G401.6 (cell line): ENCODE data around the gene ANTKMT.

Source experiments
- FAIRE-seq: peaks from 2 replicates; lab custom pipeline; 2012; peaks lifted over from hg19 to GRCh38; lab: Jason Lieb, UNC

The ANTKMT gene

DNA sequence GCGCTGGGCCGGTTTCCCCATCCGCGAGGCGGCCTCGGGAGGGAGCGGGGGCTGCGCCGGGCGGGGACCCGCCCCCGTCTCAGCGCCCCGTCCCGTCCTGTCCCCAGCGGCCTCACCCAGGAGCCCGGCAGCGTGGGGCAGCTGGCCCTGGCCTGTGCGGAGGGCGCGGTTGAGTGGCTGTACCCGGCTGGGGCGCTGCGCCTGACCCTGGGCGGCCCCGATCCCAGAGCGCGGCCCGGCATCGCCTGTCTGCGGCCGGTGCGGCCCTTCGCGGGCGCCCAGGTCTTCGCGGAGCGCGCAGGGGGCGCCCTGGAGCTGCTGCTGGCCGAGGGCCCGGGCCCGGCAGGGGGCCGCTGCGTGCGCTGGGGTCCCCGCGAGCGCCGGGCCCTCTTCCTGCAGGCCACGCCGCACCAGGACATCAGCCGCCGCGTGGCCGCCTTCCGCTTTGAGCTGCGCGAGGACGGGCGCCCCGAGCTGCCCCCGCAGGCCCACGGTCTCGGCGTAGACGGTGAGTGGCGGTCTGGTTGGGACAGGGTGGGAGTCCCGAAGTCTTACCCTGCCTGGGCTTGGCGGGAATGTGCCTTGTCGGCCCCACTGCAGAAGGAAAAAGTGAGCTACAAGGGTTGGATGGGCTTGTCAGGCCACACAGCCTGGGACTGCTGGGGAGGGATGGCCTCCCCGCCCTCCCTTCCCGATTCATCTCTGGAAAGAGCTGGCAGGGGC, 5.3 kb upstream of the ANTKMT start:
- no peak for FAIRE-seq

GRCh38 chr16:716200-716568, 4.8 kb upstream of the ANTKMT start:
- no peak for FAIRE-seq

GRCh38 chr16:716768-717325, 4.1 kb upstream of the ANTKMT start:
- FAIRE-seq = no peak

GRCh38 chr16:717450-718245, 3.3 kb upstream of the ANTKMT start:
- no peak for FAIRE-seq

GRCh38 chr16:718389-718788, 2.6 kb upstream of the ANTKMT start:
- FAIRE-seq = no peak

GRCh38 chr16:718922-719321, 2.0 kb upstream of the ANTKMT start:
- FAIRE-seq = no peak

DNA sequence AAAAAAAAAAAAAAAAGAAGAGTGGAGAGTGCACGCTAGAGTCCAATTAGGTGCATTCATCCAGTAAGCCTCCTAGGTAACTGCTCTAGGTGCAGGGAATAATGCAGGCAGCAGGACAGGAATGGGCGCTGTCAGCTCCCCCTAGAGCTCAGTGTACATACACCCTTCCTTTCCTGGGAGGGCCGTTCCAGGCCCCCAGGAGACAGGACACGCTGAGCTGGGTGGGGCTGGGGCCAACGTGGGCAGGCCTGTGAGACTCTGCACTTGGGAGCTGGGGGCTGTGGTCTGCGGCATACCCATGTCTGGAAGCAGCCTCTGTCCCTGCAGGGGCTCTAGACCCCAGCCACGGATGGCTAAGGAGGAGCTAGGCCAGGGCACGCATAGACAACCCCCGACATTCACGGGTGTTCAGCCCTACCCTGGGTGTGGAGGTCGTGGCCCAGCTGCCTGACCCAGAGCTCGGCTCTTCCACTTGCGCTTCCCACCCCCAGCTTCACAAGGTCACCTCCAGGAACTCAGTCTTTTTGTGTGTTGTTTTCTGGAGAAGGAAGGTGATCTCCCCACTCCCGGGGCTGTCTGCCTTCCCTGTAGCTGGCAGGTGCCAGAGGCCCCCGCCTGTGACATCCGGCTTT, 1.0 kb upstream of the ANTKMT start:
- FAIRE-seq = peak; percentile 89

GRCh38 chr16:720447-720989, 428 bp upstream of the ANTKMT start:
- peak; percentile 92 for FAIRE-seq

DNA sequence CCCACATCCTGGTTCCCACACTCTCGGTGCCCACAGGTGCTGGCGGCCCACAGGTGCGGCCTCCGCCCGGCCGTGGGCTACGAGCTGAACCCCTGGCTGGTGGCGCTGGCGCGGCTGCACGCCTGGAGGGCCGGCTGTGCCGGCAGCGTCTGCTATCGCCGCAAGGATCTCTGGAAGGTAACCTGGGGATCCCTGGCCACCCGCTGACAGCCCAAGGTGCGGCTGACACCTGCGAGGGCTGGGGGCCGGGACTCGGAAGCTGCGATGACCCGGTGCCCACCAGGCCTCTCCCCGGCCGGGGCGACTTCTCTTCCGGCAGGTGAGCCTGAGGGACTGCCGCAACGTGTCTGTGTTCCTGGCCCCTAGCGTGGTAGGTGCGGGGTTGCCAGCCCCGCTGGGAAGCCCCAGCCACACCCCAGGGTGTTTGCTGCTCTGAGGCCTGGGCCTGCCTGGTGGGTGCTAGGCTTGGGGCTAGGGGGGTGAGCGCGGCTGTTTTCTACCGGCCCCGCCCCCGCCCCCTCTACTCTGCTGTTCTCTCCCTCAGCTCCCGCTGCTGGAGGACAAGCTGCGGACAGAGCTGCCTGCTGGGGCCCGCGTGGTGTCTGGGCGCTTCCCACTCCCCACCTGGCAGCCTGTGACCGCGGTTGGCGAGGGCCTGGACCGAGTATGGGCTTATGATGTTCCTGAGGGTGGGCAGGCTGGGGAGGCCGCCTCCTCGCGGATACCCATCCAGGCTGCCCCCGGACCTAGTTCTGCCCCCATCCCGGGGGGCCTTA, 1.0 kb downstream of the ANTKMT start:
- FAIRE-seq = no peak

- FAIRE-seq = no peak
Observed at GRCh38 chr16:722835-723633, 2.1 kb downstream of the ANTKMT start.

DNA sequence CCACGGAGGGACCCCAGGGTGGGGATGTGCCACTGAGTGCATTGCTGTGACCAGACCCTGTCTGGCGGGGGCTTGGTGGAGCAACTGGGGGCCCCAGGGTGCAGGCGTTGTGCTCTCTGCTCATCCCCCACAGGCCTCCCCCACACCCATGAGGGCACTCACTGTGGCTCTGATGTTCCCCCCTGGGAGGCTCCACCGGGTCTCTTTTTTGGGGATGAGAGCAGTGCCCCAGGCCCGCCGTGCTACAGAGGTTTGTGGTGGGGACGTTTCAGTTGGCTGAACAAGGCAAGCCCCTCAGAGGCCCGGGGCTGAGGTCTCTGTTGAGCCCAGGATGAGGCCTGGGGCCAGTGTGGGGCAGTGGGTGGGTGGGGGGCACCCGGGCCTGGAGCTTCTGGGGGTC, 2.7 kb downstream of the ANTKMT start:
- no peak for FAIRE-seq

DNA sequence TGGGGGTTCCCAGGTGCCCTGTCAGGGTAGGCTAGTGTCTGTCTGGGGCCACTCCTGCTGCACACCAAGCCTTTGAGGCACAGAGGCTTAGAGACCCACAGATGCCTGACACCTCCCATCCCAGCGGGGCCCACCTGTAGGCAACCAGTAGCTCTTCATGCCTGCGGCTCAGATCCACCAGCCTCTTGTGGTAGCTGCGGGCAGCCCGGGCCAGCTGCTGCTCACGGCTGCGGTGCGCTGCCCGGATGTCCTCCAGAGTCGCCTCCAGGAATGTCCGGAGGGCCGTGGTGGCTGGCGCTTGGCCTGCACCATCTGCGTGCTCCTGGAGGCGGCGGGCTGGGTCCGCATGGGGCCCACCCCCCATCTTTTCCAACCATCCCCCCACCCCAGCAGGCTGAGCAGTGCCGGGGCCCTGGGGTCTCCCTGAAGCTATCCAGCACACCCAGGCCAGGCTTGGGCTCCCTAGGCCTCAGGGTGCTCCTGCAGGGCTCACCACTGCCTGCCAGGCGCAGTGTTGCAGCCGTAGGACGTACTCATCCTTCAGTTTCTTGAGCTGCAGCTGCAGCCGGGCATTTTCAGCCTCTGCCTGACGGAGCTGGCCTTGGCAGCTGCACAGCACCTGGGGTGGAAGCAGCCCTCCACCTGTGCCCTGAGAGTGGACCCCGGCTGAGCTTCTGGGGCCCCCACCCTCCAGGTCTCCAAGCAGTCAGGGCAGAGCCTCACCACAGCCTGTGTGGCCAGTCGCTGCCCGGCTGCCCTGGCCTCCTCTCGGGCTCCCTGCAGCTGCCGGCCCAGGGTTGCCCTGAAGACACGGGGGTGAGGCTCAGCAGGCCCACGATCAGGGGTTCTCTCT, 3.5 kb downstream of the ANTKMT start:
- FAIRE-seq = no peak

- no peak for FAIRE-seq
Observed at GRCh38 chr16:725041-725376, 4.1 kb downstream of the ANTKMT start.

DNA sequence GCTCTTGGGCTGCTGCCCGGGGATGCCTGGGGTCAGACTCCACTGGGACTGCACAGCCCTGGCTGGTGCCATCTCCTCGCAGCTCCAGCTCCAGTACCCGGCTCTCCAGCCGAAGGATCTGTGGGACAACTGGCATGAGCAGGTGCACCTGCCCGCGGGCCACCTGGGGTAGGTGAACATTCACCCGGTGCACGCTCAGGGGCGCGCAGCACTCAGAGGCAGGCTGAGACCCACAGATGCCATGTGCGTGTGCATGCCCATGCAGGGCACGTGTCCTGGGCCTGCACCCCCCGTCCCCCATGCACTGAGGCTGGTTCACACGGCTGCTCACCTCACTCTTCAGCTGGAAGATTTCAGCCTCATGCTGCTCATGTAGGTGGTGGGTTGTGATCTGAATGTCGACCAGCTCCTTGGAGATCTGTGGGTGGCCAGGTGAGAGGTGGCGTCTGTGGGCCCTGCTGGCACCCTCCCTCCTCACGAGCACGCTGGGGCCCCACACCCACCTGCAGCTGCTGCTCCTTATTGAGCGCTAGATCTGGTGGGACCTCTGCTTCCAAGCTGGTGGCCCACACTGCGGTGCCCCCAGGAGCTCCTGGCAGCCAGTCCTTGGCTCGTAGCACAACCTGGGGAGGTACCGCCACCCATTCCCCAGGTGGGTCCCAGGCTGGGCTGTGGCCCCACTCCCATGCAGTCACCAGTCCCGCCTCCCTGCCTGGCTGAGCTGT, 4.7 kb downstream of the ANTKMT start:
- FAIRE-seq = no peak

- peak; percentile 28 for FAIRE-seq
Observed at GRCh38 chr16:726188-726437, 5.2 kb downstream of the ANTKMT start.

GRCh38 chr16:726438-727290, 5.7 kb downstream of the ANTKMT start, which contains the start of the genes CCDC78 and HAGHL:
CCDC78 (minus strand) TSS chr16:726443; CDS start chr16:726367, 76 bp downstream.
HAGHL (plus strand) TSS chr16:727106; CDS start chr16:727510, 404 bp downstream.
- FAIRE-seq = no peak

GRCh38 chr16:727291-727977, 6.5 kb downstream of the ANTKMT start:
- no peak for FAIRE-seq
